Fibroblast of upper back skin (primary cell): Measurements from ENCODE around the gene TSPAN18.

Experiments used
- DNase-seq: peaks from one replicate; pipeline ENCODE4 v3.0.0-alpha.2; 2013

The TSPAN18 gene

GRCh38 chr11:44763121-44763820 lies 36.5 kb downstream of the TSPAN18 start:
- DNase-seq, result peak; percentile 35

GRCh38 chr11:44764583-44764982 lies 37.8 kb downstream of the TSPAN18 start:
- DNase-seq, result no peak

DNA sequence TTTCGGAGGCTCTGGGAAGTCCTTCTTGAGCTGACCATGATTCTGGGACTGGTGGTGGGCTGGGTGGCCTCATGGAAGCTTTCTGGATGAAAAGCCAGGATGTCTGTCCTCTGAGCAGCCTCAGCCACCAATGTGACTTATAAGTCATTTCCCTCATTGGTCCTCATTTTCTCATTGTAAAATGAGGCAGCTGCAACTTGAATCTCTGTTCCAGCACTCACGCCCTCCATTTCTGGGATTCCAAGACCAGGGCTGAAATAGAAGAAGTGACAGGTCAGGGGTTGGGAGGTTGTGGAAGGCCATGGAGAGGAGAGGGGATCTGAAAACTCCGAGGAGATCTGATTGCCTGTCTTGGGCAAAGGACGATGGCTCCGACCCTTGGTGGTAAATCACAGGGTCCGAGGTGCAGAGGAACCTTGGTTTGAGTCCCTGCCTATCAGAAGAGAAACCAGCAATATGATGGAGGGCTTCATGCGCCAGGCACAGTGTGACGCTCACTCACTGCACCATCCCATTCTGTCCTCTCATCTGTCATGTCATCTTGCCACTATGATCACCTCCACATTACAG lies 38.3 kb downstream of the TSPAN18 start:
- no peak for DNase-seq

DNA sequence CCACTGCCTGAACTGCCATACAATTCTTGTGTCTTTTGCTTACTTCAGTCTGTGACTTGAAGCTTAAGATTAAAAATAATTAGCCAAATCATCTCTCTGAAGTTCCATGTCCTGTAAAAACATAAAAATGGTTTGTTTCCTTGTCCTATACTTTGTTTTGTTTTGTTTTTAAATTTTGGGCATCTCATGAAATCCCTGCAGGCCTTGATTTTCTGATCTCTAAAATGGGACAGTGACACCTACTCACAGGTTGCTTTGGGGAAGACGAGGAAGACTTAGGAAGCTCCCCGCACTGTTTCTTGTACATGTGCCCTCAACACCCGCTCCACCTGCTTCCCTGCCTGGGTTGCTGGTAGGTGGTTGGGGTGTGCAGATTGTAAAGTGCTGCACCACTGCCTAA lies 38.9 kb downstream of the TSPAN18 start:
- no peak for DNase-seq

- DNase-seq, result peak; percentile 78
Measured at GRCh38 chr11:44766112-44766971, 39.6 kb downstream of the TSPAN18 start.

DNA sequence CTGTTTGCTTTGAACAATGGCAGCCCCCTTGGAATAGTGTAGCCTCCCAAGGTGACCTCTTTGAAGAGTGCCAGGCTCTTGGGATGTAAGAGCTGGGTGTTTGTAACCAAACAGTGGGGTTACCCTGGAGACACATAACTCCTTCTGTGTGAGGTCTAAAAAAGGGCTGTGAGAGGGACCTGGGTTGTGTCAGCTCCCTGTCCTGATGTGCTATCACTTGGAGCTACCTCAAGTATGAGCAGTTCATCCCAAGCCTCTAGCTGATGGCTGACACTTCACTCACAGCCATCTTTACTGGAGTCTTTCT lies 40.2 kb downstream of the TSPAN18 start:
- no peak for DNase-seq

DNA sequence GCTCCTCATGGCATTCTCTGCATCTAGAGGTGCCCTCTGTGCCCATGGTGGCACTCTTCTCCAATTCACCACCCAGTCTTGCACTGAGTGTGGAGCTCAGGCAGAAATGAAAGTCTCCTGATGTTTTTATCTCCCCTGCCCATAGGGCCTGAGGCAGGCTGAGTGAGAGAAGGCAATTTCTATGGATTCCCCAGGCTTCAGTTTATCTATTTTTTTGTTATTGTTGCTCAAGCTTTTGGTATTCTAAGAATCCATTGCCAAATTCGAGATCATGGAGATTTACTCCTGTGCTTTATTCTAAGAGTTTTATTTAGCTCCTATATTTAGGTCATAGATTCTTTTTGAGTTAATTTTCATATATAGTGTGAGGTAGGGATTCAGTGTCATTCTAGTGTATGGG lies 40.7 kb downstream of the TSPAN18 start:
- no peak for DNase-seq

- no peak for DNase-seq
Measured at GRCh38 chr11:44770401-44770800, 43.6 kb downstream of the TSPAN18 start.

- DNase-seq, result no peak
Measured at GRCh38 chr11:44771252-44771734, 44.5 kb downstream of the TSPAN18 start.

DNA sequence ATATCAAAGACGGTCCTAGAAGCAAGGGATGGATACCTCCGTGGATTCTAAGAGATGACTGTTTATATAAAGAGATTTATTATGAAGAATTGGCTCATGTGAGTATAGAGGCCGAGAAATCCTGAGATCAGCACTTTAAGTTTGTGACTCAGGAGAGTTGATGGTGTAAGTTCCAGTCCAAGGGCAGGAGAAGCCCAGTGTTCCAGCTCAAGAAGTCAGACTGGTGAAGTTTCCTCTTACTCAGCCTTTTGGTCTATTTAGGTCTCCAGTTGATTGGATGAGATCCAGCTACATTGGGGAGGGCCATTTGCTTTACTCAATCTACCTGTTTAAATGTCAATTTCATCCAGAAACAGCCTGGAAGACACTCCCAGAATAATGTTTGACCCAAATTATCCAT lies 45.1 kb downstream of the TSPAN18 start:
- DNase-seq, result no peak

GRCh38 chr11:44773351-44773965 lies 46.7 kb downstream of the TSPAN18 start:
- no peak for DNase-seq

DNA sequence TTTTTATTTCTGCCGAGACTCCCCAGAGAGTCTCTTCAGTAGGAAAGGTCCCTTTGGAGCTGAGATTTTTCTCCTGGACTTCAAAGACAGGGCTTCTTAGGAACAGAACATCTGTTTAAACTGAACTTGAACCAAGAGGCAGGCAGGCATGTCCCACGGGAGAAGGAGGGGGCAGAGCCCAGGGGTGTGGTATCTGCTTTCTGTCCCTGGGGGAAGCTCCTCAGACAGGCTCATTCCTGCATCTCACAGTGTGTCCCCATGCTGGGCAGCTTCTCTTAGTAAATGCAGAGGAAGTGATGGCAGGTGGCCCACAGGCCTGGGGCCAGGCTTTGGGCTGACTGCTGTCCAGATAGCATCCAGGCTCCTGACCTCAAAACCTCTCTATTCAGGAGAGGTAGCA lies 47.3 kb downstream of the TSPAN18 start:
- no peak for DNase-seq

DNA sequence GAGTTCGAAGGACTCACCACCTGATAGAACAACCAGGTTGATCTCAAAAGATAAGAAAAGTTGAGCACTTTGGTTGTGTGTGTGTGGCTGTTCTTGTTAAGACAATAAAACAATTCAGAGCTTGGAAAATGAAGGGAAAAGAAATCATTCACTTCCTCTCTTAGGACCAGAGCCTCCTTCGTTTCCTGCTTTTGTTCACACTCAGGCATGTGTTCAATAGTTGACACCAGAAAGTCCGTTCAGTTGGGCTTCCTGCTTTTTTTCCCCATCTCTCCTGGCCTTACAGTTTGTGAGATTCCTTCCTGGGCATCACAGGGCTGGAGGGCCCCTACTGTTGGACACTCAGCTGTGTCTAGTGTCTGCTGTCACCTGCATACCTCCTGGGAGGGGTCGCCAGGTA lies 48.0 kb downstream of the TSPAN18 start:
- no peak for DNase-seq

DNA sequence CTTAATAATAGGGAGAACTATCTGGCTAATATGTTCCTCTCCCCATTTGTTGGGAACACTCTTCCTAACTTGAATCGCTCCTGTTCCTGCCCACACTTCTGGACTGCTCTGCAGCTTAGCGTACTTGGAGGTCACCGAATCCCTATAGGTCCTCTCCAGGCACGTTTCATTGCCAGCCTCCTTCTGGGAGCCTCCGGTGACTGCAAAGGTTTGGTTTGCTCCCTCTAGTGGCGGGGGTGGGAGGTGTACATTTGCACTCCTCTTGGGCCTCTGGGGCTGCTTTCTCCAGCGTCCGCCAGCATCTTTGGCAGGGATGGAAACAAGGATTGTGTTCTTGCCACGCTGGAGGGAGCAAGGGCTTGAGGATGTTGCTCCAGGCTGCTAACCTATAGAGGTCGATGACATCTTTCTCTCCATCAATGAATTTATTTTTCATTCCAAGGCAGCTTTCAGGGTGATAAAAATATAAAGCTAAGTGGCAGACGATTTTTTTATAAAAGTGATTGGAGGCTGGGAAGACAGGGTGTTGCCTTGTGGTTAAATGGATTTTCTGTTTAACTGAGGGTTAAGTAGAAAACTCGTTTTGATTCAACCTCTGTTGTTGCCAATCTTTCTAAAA lies 48.7 kb downstream of the TSPAN18 start:
- peak; percentile 46 for DNase-seq

GRCh38 chr11:44775985-44776446 lies 49.3 kb downstream of the TSPAN18 start:
- DNase-seq, result no peak

- DNase-seq, result no peak
Measured at GRCh38 chr11:44776551-44777208, 49.9 kb downstream of the TSPAN18 start.

DNA sequence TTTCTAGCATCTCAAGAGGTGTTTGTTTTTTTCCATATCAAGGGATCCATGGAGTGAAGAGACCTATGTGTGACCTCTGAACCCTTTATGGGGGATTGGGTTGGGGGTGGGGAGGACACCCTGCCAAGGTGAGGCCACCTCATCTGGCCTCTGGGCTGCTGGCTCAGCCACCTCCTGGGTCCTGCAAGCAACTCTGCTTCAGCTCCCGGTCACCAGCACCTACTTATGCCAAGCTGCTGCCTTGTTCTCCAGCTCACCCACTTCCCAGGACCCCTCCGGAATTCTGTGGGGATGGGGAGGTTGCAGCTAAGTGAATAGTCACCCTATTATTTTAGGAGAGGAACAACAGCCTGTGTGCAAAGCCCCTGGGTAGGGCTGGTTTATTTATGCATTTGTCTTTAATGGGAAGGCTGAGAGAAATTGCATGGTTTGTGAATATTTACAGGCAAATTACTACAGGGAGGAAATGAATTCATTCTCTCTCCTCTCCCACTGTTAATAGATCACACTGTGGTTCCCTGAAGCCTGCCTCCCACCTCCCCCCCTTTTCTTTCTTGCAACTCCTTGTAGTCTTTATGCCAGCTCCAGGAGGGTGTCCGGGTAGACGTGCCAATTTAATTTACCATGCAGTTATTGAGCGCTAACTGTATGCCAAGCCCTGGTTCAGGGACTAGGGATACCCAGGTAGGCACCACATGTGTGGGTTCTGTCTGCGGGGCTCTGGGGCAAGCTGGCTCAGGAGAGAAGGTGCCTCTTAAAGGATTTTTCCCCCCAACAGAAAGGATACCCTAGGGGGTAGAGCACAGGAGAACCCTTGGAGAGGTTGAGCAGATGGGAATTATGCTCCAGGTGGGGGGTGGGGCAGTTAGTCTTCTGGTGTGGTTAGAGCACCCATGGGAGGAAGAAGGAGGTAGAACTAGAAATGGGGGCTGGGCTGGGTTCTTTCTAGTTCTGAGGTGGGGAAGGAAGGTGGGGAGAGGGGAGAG lies 50.7 kb downstream of the TSPAN18 start:
- no peak for DNase-seq

DNA sequence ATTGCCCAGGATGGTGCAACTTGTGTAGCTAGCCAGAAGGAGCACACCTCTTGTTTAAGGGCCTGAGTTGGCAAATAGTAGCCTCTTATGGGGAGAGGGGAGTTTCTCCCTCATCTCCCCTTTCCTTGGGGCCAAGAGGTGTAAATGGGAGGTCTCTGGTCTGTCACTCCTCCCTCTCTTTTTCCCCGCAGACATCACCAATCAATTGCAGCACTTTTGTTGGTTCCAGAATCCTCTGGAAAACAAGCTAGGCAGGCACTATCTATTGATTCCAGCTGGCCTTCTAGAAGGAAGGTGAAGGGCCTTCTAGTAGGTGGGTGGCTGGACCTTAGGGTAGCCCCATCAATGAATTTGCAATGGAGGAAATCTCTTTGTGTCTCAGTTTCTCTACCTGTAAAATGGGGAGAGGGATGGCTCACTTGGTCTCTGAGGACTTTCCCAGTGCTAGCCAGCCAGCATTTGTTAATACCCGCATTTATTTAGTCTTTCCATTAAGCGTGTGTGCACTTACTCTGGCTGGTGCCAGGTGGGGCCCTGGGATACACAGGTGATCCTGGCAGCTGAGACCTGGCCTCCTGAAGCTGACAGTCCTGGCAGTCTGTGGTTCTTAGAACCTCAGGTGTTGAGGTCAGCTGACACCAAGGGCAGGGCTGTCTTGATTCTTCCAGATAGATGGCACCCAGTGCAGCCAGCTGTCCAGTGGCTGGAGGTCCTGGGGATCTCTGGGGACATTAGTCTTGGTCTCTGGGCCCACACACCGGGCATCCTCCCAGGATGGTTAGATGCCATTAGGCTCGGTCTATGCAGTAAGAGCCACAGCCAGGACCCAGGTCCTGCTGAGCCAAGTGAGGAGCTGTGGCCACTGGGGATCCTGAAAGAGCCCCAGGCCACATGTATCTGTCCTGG lies 51.7 kb downstream of the TSPAN18 start:
- DNase-seq, result no peak

GRCh38 chr11:44779736-44780520 lies 53.2 kb downstream of the TSPAN18 start:
- no peak for DNase-seq
